T-helper 1 cell treated with Interleukin-12 subunit alpha and Interleukin-12 subunit beta and Interleukin-4 antibody, amounts not matched to agents 30 μg/mL and 1 μg/mL, for 36 hours (primary cell): ENCODE data around the gene ZNF324.
A peak's percentile ranks its signal among the peaks of the same experiment; 100 is the strongest.

ENCODE experiments used
- H3K27ac Mint-ChIP-seq: one replicate; pipeline ENCODE4 v1.8.0; 2021; ENCODE audit warnings: mild to moderate bottlenecking, mixed read lengths
- H3K27me3 Mint-ChIP-seq: one replicate; pipeline ENCODE4 v1.8.0; 2021; ENCODE audit warnings: low read depth, mixed read lengths
- H3K36me3 Mint-ChIP-seq: one replicate; pipeline ENCODE4 v1.8.0; 2021; ENCODE audit warnings: low read depth, mixed read lengths
- H3K4me1 Mint-ChIP-seq: one replicate; pipeline ENCODE4 v1.8.0; 2021; ENCODE audit warnings: low read depth, mixed read lengths
- H3K4me3 Mint-ChIP-seq: one replicate; pipeline ENCODE4 v1.8.0; 2021; ENCODE audit warnings: mild to moderate bottlenecking, moderate library complexity, mixed read lengths
- H3K9me3 Mint-ChIP-seq: one replicate; pipeline ENCODE4 v1.8.0; 2021; ENCODE audit warnings: mixed read lengths

Gene ZNF324

DNA sequence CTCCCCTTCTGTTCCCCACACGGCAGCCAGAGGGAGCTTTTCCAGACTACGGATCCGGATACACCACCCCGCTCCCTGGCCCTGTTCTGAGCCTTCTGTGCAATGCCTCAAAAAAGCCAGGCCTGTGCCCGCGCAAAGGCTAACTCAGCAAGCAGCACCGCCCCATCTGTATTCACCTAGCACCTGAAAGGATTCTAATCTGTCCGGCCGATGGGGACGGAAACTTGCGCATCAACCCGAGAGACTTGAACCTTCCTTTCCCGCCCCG, 52.1 kb downstream of the ZNF324 start:
- Mint-ChIP-seq H3K4me1 (peaks cover 39% of the 10 kb centered on the region), H3K27me3 (no peaks in the 10 kb centered on the region), H3K36me3 (peaks cover 15% of the 10 kb centered on the region), H3K27ac (peak overlapping the region; percentile 97), H3K4me3 (peak overlapping the region; percentile 100), H3K9me3 (no peaks in the 10 kb centered on the region)

DNA sequence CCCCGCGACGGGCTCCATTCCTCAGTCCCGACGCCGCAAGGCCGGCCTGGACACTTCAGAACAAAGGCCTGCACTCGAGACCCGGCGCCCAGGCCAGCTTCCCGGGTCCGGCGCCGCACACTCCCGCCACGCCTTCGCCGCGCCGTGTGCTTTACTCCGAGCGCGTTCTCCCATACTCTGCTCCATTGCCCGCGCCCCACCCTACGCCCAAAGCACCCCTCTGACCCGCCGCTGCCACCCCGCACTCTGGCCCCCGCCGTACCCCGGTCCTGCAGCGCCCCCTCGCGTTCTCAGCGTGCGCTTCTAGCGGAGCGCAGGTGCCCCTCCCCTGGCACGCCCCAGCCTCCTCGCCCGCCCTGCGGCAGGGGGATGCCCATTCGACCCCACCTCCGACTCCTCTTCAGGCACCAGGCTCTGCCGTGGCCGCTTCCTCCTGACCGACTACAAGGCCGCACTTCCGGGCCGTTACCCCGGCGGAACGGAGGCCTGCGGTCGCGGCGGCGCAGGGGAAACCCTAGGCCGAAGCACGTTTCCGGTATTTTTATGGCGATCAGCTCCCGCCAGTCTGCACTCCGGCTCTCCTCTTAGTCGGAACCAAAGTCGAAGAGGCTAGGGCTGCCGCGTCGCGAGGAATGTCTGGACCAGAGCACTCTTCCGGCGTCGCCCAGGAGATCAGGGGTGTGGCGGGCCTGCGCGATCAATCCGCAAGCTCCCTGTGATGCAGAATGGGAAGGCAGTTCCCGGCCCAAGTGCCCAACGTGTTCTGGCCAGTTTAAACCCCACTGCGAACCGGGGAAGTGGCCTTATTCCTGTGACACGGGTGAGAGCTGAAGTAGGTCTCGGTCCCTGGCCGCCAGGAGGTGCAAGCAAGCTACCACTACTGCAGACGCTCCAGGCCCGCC, 52.7 kb downstream of the ZNF324 start, which contains the start of gene ZBTB45:
Gene ZBTB45 (minus strand): TSS at position 456 of the 902 bp plus-strand sequence. CDS start 2,137 bp downstream, outside the sequence.
- H3K27ac Mint-ChIP-seq, result peak within 1 kb of the TSS; percentile 97
- H3K27me3 Mint-ChIP-seq, result no peaks in the 10 kb centered on the region
- H3K9me3 Mint-ChIP-seq, result no peaks in the 10 kb centered on the region
- peaks cover 36% of the 10 kb centered on the region for H3K4me1 Mint-ChIP-seq
- peak within 1 kb of the TSS; percentile 100 for H3K4me3 Mint-ChIP-seq
- H3K36me3 Mint-ChIP-seq, result peaks cover 15% of the 10 kb centered on the region

DNA sequence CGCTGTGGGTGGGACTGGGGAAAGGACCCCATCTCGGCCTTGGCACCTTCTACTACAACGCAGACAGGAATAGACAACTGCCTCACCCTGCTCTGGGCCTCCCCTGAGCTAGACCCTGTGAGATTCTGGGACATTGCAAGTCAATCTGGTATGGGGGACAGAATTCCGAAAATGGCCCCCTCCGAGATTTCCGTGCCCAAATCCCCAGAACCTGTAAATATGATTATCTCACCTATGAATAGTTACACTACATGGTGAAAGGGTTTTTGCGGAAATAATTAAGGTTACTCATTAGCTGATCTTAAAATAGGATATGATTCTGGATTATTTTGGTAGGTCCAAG, 53.3 kb downstream of the ZNF324 start:
- Mint-ChIP-seq H3K36me3 (peaks cover 14% of the 10 kb centered on the region), H3K4me3 (peak overlapping the region; percentile 100), H3K27me3 (no peaks in the 10 kb centered on the region), H3K4me1 (peaks cover 32% of the 10 kb centered on the region), H3K27ac (peak overlapping the region; percentile 97), H3K9me3 (no peaks in the 10 kb centered on the region)

DNA sequence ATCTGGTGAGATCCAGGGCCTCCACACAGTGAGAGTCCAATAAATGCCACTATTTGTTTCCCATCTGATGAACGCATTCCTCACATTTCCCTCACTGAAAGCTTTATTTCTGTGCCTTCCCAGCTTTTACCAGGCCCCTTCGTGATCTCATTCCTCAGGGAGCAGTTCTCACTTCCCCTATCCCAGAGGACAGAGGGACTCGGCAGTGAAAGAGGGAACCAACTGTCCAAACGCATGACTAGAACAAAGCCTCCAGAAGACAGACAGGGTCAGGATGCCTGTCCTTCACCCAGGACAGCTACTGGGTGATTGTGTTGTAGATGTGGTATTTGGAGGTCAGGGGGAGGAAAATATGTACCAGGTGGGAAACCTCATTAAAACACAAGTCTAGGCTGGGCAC, 54.8 kb downstream of the ZNF324 start:
- Mint-ChIP-seq H3K27ac (no peak overlapping the region), H3K4me3 (no peak overlapping the region), H3K9me3 (no peaks in the 10 kb centered on the region), H3K4me1 (peaks cover 23% of the 10 kb centered on the region), H3K36me3 (peaks cover 6% of the 10 kb centered on the region), H3K27me3 (no peaks in the 10 kb centered on the region)

DNA sequence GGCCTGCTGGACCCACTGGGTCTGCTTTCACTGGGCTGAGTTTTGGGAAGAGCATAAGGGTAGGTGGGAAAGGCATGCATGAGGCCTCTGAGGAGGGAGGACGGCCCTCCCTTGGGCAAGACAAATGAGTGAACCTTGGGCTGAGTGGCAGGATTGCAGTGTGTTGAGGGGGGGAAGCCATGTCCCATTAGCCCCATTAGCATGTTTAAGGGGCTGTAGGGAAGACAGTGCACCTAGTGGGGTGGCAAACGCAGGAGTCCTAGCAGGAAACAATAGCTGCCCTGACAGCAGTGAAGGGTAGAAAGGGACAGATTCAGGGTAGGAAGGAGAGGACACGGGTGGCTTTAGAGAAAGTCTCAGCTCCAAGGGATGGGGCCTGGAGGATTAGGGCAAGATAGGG, 55.8 kb downstream of the ZNF324 start:
- no peak overlapping the region for H3K27ac Mint-ChIP-seq
- H3K27me3 Mint-ChIP-seq, result no peaks in the 10 kb centered on the region
- H3K9me3 Mint-ChIP-seq, result no peaks in the 10 kb centered on the region

More for the DNA sequence above, 55.8 kb downstream of the ZNF324 start:
- peaks cover 6% of the 10 kb centered on the region for H3K36me3 Mint-ChIP-seq
- no peak overlapping the region for H3K4me3 Mint-ChIP-seq
- peaks cover 20% of the 10 kb centered on the region for H3K4me1 Mint-ChIP-seq
